Activated naive CD4-positive, alpha-beta T cell treated with anti-CD3 and anti-CD28 coated beads, Interleukin-2, amount 50 U/mL, for 16 hours (primary cell): ENCODE measurements around the gene MMP25.

Source experiments
- DNase-seq: peaks from one replicate; pipeline ENCODE4 v3.0.0-alpha.2; 2020

The MMP25 gene

GRCh38 chr16:3045758-3046640, at the start of gene MMP25:
Gene MMP25, plus strand, starts transcription at chr16:3046561. Its CDS starts 357 bp downstream, at chr16:3046918.
- no peak for DNase-seq

DNA sequence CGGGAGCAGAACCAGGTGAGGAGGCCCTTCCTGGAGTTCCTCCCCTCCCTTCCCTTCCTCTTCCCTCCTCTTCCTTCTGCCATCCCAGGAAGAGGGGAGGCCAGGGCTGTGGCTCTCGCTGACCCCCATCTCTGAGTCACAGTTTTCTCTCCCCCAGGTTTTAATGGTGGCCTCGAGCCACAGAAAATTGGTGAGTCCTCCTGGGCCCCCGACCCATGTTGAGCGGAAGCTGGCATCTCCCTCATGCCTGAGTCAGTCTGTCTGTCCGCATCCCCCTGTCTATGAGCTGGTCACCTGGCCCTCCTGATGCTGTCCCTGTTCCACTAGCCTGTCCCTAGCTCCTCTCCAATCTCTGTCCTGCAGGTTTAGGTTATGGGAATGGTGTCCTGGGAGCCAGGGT, 46.4 kb upstream of the MMP25 start:
- DNase-seq, result no peak

DNA sequence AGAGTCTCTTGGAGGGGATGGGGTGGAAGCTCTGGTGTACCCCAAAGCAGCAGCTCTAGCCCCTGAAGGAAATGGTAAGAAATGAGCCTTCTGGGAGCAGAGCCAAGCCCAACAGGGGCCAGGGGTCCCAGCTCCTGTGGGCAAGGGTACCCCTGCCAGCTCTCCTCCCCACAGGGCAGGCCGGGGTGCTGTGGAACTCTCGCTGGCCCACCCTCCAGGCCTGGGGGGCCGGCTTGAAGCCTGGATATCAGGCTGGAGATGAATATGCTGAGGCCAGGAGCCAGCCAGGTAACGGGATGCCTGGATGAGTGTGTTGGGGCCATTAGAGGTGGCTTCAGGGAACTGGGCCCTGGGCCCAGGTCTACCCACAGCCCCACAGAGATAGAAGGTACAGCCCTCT, 45.8 kb upstream of the MMP25 start:
- DNase-seq, result no peak

DNA sequence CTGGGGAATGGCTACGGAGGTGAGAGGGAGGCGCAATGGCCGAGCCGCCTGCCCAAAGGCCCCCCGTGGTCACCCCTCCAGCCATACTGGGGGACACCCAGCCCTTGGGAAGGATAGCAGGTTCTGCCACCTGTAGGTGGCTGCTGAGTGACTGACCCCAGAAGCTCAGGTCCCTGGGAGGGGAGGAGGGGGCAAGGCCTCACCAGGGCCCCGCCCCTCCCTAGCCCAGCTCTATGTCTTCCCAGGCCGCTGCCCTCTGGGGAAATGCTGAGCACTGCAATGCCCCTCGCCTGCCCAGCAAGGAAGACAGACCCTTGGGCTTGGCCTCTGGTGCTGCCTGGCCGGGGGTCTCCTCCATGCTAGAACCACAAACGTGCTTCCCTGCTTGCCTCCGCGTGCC, 45.0 kb upstream of the MMP25 start:
- no peak for DNase-seq

DNA sequence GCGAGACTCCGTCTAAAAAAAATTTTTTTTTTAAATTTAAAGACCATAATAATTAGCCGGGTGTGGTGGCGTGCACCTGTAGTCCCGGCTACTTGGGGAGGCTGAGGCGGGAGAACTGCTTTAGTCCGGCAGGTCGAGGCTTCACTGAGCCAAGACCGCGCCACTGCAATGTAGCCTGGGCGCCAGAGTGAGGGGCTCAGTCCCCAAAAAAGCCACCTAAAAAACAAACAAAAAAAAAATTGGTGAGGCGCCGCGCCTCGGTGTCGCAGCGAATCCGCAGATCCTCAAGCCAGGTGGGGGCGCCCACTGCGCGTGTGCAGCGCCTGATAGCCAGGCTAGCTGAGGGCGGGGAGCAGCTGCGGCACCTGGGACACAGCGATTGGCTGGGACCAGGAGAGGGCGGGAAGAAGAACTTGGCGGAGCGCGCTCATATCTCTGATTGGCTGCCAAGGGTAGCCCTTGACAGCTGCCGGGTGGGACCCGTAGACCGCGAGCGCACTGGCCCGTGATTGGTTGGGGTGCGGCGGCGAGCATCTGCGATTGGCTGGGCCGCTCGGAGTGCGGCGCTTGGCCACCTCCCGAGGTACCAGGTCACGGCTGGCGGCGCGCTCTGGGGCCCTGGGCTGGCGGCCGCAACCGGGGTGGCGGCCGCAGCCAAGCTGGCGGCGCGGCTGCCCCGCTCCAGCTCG, 42.6 kb upstream of the MMP25 start:
- DNase-seq, result peak; percentile 96

DNA sequence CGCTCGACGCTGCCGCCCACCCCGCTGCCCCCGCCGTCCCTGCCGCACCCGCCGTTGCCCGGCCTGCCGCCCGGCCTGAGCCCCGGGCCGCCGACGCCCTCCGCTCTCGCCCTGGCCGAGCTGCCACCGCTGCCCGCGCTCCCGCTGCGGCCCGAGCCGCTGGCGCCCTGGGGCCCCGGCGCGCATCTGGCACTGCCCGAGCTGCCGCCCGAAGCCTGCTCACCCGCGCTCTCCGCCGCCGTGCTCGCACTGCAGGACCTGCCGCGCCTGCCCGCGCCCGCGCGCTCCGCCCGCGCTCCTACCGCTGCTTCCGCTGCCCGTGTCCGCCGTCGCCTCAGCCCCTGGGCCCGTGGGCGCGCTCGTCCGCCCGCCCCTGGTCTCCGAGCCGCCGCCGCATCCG, 42.0 kb upstream of the MMP25 start:
- DNase-seq, result no peak

DNA sequence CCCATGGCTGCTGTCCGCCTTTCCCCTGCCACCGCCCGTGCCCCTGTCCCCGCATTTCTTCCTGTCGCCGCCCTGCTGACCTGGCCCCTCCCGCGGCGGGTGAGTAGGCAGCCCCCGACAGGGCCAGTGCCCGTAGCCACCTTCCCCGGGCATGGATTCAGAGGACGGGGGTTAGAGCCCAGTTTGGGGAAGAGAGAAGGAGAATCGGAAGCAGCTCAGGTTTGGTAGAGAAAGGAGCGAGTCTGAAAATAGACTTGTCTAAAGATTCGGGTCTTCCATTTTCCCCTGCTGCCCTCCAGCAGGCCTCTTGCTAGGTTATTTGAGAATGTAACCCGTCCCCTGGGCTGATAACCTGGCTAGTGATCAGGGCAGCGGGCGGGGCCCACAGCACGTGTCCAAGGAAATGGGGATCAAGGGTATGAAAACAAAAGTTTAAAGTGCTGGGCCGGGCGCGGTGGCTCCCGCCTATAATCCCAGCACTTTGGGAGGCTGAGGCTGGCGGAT, 41.5 kb upstream of the MMP25 start:
- no peak for DNase-seq

DNA sequence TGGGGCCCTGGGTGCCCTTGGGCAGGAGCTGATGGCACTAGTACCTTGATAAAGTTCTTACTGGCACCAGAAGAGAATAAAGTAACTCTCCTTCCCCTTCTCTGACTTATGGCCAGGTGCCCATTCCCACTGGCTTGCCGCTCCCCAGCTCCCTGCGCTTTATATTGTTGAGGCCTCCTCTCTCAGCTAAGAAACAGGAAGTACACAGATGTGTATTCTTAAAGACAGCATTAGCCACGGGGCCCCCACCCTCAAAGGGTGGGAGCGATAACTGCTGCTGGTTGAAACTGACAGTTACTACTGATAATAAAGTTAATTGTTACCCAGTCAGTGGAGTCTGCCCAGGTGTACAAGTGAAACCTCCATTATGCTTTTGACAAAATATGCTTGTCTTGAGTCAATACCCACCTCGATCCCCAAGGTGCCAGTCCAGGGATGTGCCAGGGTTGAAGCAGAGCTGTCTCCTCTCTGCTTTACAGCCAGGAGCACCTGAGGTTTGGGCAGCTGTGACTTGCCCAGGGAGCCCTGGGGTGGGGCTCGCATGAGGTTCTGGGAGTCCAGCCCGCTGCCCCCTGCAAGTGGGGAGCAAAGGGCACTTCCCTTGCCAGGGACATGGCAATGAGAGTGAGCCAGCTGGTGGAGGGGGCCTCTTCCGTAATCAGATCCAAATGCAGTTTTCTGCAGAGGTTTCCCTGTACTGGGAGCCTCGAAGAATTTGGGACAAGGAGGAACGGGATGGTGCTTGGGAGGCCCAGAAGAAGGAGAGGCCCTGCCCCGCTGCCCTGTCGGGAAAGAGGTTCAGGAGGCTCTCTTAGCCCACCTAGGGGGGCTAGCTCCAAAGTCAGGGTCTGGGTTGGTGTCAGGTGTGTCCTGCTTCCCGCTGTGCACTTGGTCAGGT, 39.1 kb upstream of the MMP25 start:
- DNase-seq, result no peak

DNA sequence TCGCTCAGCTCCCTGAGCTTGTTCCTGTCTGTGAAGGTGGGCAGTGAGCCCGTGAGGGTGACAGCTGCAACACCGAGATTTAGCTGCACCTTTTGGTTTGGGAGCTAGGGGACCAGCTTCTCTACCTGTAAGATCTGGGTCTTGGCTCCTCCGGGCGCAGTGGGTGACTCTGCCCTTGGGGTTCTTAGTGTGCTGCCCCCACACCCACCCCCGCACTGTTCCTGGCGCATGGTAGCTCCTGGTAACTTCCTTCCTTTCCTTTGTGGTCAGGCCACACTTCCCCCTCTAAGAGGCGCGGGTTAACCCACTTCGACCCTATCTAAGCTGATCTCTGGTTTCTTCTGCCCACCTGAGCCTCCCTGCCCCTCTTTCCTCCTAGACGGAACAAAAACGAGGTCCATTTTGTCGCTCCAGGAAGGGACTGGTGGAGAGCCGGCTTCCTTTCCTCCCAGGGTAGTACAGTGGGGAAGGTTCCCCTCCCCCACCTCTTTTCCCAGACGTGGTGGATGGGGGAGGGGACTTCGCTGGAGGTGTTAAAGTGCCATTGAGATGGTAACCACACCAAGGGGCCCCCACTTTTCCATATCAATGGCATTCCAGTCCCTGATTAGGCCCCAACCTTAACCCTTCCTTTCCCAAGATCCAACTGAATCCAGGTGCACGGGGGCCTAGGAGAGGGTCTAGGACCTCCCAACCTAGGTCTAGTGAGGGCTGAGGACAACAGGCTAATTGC, 38.2 kb upstream of the MMP25 start:
- DNase-seq, result no peak

DNA sequence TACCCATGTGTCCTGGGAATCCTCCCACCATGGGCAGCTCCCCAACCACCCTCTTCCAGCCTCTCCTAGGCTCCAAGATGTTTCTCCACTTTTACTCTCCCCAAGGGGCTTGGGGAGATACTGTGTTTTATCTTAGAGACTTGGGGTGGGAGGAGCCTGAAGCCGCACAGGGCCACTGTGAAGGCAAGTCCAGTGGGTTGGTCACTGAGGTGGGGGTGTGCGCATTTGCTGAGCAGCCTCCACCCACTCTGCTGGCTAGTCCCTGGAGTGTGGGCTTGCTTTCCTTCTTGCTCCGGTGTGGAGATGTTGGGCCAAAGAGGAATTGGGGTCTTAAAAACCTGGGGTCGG, 37.7 kb upstream of the MMP25 start:
- DNase-seq, result no peak

GRCh38 chr16:3009568-3010390, 36.6 kb upstream of the MMP25 start:
- no peak for DNase-seq

DNA sequence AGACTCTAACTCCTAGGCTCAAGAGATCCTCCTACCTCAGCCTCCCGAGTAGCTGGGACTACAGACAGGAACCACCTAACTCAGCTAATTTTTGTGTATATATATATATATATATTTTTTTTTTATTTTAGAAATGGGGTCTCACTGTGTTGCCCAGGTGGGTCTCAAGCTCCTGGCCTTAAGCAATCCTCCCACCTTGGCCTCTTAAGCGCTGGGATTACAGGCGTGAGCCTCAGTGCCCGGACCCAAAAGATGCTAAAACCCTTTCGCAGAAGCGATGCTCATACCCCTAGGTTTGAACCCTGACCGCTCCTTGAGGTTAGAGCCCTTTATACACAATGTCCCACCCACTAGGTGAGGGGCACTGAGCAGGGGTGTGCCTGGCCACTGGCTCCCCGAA, 35.9 kb upstream of the MMP25 start:
- no peak for DNase-seq

DNA sequence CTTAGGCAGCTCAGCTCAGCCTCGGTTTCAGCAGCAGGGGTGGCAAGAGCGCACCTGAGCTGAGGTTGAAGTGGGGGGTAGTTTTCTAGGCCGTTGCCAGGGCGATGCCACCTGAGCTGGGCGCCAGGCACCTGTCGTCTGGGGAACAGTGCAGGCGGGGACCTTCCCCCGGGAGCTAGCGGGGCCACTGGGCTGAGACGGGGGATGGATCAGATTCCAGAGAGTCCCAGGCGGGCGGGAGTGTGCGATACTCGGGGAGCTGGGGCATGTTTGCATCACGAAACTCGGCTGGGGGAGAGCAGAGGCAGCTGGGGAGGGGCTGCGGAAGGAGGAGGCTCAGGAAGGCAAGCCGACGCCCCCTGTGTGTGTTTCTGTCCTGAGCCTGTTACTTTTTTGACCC, 34.1 kb upstream of the MMP25 start:
- no peak for DNase-seq

- no peak for DNase-seq
Measured at GRCh38 chr16:3012828-3013420, 33.4 kb upstream of the MMP25 start, which contains the start of gene CLDN9. Gene CLDN9, plus strand, starts transcription at chr16:3012923. Its CDS starts 440 bp downstream, at chr16:3013363.

GRCh38 chr16:3013491-3013951, 32.8 kb upstream of the MMP25 start:
- DNase-seq, result no peak

DNA sequence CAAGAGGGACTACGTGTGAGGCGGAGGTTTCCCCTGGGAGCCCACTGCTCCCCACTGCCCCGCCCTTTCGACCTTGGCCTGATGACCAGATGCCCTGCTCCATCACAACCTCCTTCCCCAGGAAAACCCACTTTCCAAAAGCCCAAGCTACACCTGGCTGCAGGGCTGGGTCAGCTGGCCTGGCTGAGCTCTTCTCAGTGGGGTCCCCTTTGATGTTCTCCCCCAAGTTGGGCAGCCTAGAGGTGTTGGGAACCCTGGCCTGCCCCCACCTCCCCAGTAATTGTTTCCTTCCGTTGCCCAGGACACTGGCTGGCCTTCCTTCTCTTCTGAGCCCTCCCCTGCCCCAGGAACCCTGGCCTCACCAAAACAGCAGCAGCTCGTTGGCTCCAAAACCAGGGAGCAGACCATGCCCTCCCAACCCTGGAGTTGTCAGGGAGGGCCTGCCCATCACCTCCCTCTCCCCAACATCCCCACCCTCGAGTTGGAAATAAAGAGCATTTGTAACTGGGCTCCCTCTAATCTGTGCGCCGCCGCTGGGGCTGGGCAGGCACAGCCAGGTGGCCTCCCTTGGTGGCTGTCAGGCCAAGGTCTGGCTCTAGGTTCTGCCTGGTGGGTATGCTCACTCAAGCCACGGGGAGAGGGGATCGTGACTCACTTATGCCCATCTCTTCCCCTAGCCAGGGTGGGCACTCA, 32.2 kb upstream of the MMP25 start:
- no peak for DNase-seq

DNA sequence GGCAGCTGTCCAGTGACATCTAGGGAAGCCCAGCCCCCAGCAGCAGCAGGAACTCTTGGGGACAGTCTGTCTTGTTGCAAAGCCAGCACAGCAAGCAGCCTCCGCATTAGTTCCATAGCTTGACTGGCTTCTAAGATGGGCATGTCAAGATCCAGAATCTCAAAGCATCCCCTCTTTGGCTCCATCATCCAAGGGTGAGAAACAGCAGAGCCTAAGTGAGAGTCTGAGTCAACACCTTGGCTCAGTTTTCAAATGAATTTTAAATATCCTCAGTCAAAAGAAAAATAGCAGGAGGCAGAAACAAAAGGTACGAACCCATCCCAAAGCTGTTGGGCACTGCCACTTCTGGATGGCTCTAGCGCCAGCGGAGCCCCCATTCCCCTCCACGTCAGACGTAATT, 31.4 kb upstream of the MMP25 start:
- no peak for DNase-seq

- no peak for DNase-seq
Measured at GRCh38 chr16:3015865-3016521, 30.4 kb upstream of the MMP25 start.

DNA sequence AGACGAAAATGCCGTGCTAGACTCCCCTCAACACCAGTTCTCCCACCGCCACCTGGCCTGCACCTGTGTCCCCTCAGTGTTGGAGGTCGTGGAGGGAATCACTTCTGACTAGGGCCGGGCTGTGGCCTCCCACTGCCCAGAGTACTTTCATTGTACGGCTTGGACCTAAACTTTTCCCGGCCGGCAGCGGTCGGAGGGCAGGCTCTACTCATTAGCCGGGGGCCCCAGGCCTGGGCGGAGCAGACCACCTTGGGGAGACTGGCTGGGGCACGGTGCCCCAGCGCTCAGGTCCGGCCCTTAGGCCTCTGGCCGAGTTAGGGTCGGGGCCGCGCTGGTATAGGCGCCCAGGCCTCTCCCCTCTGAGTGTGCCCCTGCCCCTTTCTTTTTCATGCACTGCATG, 29.0 kb upstream of the MMP25 start:
- no peak for DNase-seq
